A673 (cell line): ENCODE data around the gene POU3F3. TPM values are rescaled to one million over a fixed set of nuclear protein-coding genes. Genes with fewer than 3 reads are reported as not detected.

Experiments
- BruUV-seq: library from RNA; stranded (reverse); fragments of 400-500 nt; replicated peaks from 2 replicates; lab custom pipeline; 2021; lab: Mats Ljungman, UMichigan
- CTCF ChIA-PET: fragments of 300-600 bp; sonication (Branson Sonifier 250); formaldehyde crosslinking; loops from one replicate; lab custom pipeline; 2022; ENCODE audit warnings: antibody characterized with exemption; lab: Charles Lee
- POLR2A ChIA-PET: fragments of 300-600 bp; sonication (Branson Sonifier 250); formaldehyde crosslinking; loops from one replicate; lab custom pipeline; 2022; ENCODE audit warnings: antibody characterized with exemption; ENCODE audit not compliant: low non-redundant PET; lab: Charles Lee
- DNase-seq: peaks from one replicate; pipeline ENCODE4 v3.0.0-alpha.2; 2015; ENCODE audit warnings: low spot score
- H3K27ac ChIP-seq: fragments of 200-600 bp; sonication (generic); 2 replicates; pipeline ENCODE4 v1.5.1; 2016; ENCODE audit warnings: mixed run types, low read depth, mild to moderate bottlenecking, mixed read lengths, antibody characterized with exemption, low read length; ENCODE audit not compliant: poor library complexity, severe bottlenecking
- H3K27me3 ChIP-seq: fragments of 200-600 bp; sonication (generic); replicated peaks from 2 replicates; pipeline ENCODE4 v1.6.1; 2017; ENCODE audit warnings: mixed run types, low read depth, mild to moderate bottlenecking, mixed read lengths, antibody characterized with exemption, low read length; ENCODE audit not compliant: insufficient read depth, poor library complexity
- H3K36me3 ChIP-seq: fragments of 200-600 bp; sonication (generic); 2 replicates; pipeline ENCODE4 v1.6.1; 2016; ENCODE audit warnings: mixed run types, mild to moderate bottlenecking, mixed read lengths, antibody characterized with exemption, low read length; ENCODE audit not compliant: insufficient read depth, poor library complexity, severe bottlenecking
- H3K4me1 ChIP-seq: fragments of 200-600 bp; sonication (generic); 2 replicates; pipeline ENCODE4 v1.6.1; 2017; ENCODE audit warnings: mixed run types, mild to moderate bottlenecking, mixed read lengths, antibody characterized with exemption, low read length; ENCODE audit not compliant: insufficient read depth, poor library complexity, severe bottlenecking
- H3K4me3 ChIP-seq: fragments of 200-600 bp; sonication (generic); 2 replicates; pipeline ENCODE4 v1.5.1; 2016; ENCODE audit warnings: low read depth, mixed run types, mild to moderate bottlenecking, mixed read lengths, low read length; ENCODE audit not compliant: poor library complexity, severe bottlenecking
- H3K9me3 ChIP-seq: fragments of 200-600 bp; sonication (generic); 2 replicates; pipeline ENCODE4 v1.6.1; 2016; ENCODE audit warnings: mixed run types, low read depth, mild to moderate bottlenecking, mixed read lengths, antibody characterized with exemption, low read length; ENCODE audit not compliant: poor library complexity, severe bottlenecking
- EZH2 ChIP-seq: fragments of 200-600 bp; sonication (generic); IDR thresholded peaks from 2 replicates; pipeline ENCODE4 v1.6.1; 2017; ENCODE audit warnings: borderline replicate concordance, low read depth, mild to moderate bottlenecking, mixed read lengths, antibody characterized with exemption, low read length; ENCODE audit not compliant: poor library complexity, severe bottlenecking
- intact Hi-C: fragments of 100-400 bp; cut with micrococcal nuclease; formaldehyde crosslinking; loops from one replicate; pipeline ENCODE4 v1.10.0; 2022; ENCODE audit not compliant: unreplicated experiment
- total RNA-seq: library from RNA; stranded (reverse); gene quantifications from 2 replicates; pipeline ENCODE4 v1.2.3, GENCODE V29; 2021
- TF ChIP-seq, protein P1 (sequence below): fragments of 300-800, 200-600 bp; sonication (generic); conservative IDR thresholded peaks from 2 replicates; pipeline ENCODE4 v1.5.1; 2017; ENCODE audit warnings: low read depth, mild to moderate bottlenecking, antibody characterized with exemption, low read length, moderate library complexity, mixed read lengths

Gene POU3F3
- total RNA-seq, 1 experiment from 2014 or later = not detected

DNA sequence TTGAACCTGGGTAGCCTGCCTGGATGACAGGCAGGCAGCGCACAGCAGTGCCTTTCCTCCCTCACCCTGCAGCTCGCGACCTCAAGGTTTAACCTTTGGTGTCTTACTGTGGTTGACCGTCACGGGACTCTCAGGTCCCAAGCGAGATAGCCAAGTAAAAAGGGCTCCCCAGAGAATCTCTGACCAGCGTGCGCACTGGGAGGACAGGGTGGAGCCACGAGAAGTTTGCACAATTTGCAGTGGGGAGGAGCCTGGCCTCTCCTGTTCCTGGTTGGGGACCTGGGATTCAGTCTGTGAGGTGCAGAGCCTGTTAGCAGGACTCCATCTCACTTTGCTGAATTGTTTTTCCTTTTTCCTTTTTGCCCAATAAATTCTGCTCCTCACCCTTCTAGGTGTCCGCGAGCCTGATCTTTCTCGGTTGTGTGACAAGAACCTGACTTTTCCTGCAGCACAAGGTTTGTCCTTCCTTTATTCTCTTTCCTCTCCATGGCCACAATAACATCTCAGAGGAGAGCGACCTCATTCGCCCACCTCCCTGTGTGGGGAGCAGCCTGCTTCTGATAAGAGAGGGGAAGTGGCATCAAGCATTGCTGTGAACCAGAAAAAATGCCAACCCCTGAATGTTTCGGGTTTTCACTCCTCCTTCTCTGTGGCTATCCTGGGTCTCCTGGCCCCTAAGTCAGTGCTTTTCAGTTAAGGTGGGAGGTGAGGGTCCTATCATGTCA is 36.2 kb downstream of the POU3F3 start:
- TF ChIP-seq, protein P1, sequence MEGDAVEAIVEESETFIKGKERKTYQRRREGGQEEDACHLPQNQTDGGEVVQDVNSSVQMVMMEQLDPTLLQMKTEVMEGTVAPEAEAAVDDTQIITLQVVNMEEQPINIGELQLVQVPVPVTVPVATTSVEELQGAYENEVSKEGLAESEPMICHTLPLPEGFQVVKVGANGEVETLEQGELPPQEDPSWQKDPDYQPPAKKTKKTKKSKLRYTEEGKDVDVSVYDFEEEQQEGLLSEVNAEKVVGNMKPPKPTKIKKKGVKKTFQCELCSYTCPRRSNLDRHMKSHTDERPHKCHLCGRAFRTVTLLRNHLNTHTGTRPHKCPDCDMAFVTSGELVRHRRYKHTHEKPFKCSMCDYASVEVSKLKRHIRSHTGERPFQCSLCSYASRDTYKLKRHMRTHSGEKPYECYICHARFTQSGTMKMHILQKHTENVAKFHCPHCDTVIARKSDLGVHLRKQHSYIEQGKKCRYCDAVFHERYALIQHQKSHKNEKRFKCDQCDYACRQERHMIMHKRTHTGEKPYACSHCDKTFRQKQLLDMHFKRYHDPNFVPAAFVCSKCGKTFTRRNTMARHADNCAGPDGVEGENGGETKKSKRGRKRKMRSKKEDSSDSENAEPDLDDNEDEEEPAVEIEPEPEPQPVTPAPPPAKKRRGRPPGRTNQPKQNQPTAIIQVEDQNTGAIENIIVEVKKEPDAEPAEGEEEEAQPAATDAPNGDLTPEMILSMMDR = no peak
- TF ChIP-seq EZH2 = no peak
- H3K4me3 ChIP-seq = no peak overlapping the region
- no peaks in the 10 kb centered on the region for H3K36me3 ChIP-seq
- POLR2A ChIA-PET = no interaction called here
- DNase-seq = no peak
- no peaks in the 10 kb centered on the region for H3K4me1 ChIP-seq
- intact Hi-C loops = no loop called here
- no TSS peak for BruUV-seq
- H3K27me3 ChIP-seq = no peaks in the 10 kb centered on the region
- CTCF ChIA-PET = no interaction called here
- H3K27ac ChIP-seq = no peak overlapping the region
- H3K9me3 ChIP-seq = no peaks in the 10 kb centered on the region

DNA sequence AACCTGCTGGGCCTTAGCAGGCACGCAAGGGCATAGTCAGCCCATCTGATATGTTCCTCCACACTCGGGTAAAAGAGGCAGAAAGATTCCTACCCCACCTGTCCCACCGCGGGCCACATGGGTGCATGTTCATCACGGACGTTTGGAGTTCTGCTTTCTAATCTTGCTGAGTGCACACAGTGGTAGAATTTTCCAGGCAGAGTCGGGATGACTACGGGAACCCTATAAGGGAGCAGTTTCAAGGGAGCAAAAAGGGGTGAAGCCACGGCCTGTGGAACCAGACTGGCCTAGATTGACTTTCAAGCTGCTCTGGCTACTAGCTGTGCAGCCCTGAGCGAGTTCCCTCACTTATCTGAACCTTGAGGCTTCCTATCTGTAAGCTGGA is 36.8 kb downstream of the POU3F3 start:
- Histone ChIP-seq H3K9me3 (no peaks in the 10 kb centered on the region), H3K27me3 (no peaks in the 10 kb centered on the region), H3K4me3 (no peak overlapping the region), H3K4me1 (no peaks in the 10 kb centered on the region), H3K36me3 (no peaks in the 10 kb centered on the region), H3K27ac (no peak overlapping the region)
- BruUV-seq = no TSS peak
- CTCF ChIA-PET = no interaction called here
- DNase-seq = no peak
- intact Hi-C loops = no loop called here
- TF ChIP-seq, protein P1 = no peak
- no peak for TF ChIP-seq EZH2
- POLR2A ChIA-PET = no interaction called here

DNA sequence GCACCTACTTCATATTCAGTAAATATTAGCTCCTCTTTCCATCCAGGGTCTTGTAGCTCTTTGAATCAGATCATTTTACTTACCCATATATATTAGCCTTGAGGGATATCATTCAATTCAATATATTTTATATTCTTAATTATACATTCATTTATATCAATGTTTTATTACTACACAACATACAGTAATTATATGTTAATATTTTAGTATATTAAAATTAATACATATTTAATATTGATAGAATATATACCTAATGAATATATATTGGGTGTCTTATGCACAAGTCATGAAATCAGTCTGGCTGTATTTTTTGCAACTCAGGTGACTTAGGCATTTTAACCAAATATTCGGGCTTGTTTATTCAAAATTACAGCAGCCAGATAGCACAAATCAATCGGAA is 37.2 kb downstream of the POU3F3 start:
- no peak for TF ChIP-seq EZH2
- TF ChIP-seq, protein P1 = no peak
- H3K4me3 ChIP-seq = no peak overlapping the region
- no TSS peak for BruUV-seq
- no peaks in the 10 kb centered on the region for H3K36me3 ChIP-seq
- ChIA-PET CTCF (no interaction called here), POLR2A (no interaction called here)
- intact Hi-C loops = no loop called here
- H3K4me1 ChIP-seq = no peaks in the 10 kb centered on the region
- no peaks in the 10 kb centered on the region for H3K9me3 ChIP-seq
- no peak overlapping the region for H3K27ac ChIP-seq
- no peaks in the 10 kb centered on the region for H3K27me3 ChIP-seq
- no peak for DNase-seq
